Spinal cord (tissue), 10 donors: ENCODE measurements around the gene RIMBP3B. TPM values are rescaled to one million over a fixed set of nuclear protein-coding genes. Genes with fewer than 3 reads are reported as not detected.
"Not testable (repeated sequence)": the region's sequence is repeated elsewhere in the genome, so short reads cannot be mapped to it uniquely, and the experiment has no call there.

ENCODE experiments used
- DNase-seq, 6 donors: peaks; one replicate each; pipeline versions ENCODE4 v3.0.0 to v3.0.0-alpha.2; 2013 to 2015; ENCODE audit warnings: low spot score in 6 of 6, low read depth in 4 of 6
- H3K27ac ChIP-seq: one replicate; pipeline ENCODE4 v1.5.1; 2013; ENCODE audit warnings: low read depth, low read length, control low read depth
- H3K27me3 ChIP-seq: one replicate; pipeline ENCODE4 v1.6.1; 2013; ENCODE audit warnings: low read length; ENCODE audit not compliant: control insufficient read depth, insufficient read depth
- H3K36me3 ChIP-seq: one replicate; pipeline ENCODE4 v1.6.1; 2013; ENCODE audit warnings: low read length; ENCODE audit not compliant: control insufficient read depth, insufficient read depth
- H3K4me1 ChIP-seq: one replicate; pipeline ENCODE4 v1.6.1; 2013; ENCODE audit warnings: low read length; ENCODE audit not compliant: control insufficient read depth, insufficient read depth
- H3K4me3 ChIP-seq: one replicate; pipeline ENCODE4 v1.5.1; 2013; ENCODE audit warnings: low read depth, low read length, control low read depth
- H3K9me3 ChIP-seq: one replicate; pipeline ENCODE4 v1.6.1; 2013; ENCODE audit warnings: low read length; ENCODE audit not compliant: control insufficient read depth, insufficient read depth
- WGBS: methylation state at CpG from one replicate; pipeline ENCODE4 v1.1.5; 2013; ENCODE audit warnings: missing lambda C conversion rate; ENCODE audit not compliant: insufficient coverage; 5-methylcytosine and 5-hydroxymethylcytosine counted together
- polyA plus RNA-seq, 2 donors: library from polyadenylated mRNA; unstranded; fragments of 120-200 nt; gene quantifications; one replicate each; pipeline ENCODE4 v1.2.1, GENCODE V29; 2013; ENCODE audit not compliant: insufficient read length in 2 of 2
- total RNA-seq, 2 donors: library from RNA; depleted of rRNA in 1 of 2; stranded (reverse); fragments of 120-200 nt in 1 of 2; fragments of >200 nt in 1 of 2; gene quantifications; one replicate each; pipeline versions ENCODE4 v1.2.3 to v1.2.4, GENCODE V29; 2013 to 2014
- donor health status: healthy.

The RIMBP3B gene
- total and polyA plus RNA-seq, 4 donors: 0.22 to 0.40 TPM; not detected in 2

GRCh38 chr22:21416375-21416774, 32.8 kb downstream of the RIMBP3B start:
- H3K4me1 ChIP-seq, H3K27ac ChIP-seq, H3K27me3 ChIP-seq, H3K36me3 ChIP-seq, H3K9me3 ChIP-seq, H3K4me3 ChIP-seq, DNase-seq: not testable (repeated sequence)
- WGBS: no CpG with 5 or more reads among the region's 25 CpGs

- WGBS: no CpG with 5 or more reads among the region's 81 CpGs
- H3K27me3 ChIP-seq, H3K9me3 ChIP-seq, H3K4me1 ChIP-seq, H3K36me3 ChIP-seq, DNase-seq, H3K27ac ChIP-seq, H3K4me3 ChIP-seq: not testable (repeated sequence)
Measured at GRCh38 chr22:21417227-21417746, 33.7 kb downstream of the RIMBP3B start, which contains the start of gene HIC2. TSS of gene HIC2 (plus strand) at chr22:21417371. CDS start at chr22:21442832, 25,461 bp downstream.

- H3K27me3 ChIP-seq, H3K4me3 ChIP-seq, H3K36me3 ChIP-seq, H3K9me3 ChIP-seq, H3K4me1 ChIP-seq, DNase-seq, H3K27ac ChIP-seq: not testable (repeated sequence)
- no CpG with 5 or more reads among the region's 33 CpGs for WGBS
Measured at GRCh38 chr22:21417853-21418252, 34.3 kb downstream of the RIMBP3B start.

- not testable (repeated sequence) for H3K27me3 ChIP-seq, H3K36me3 ChIP-seq, DNase-seq, H3K4me3 ChIP-seq, H3K4me1 ChIP-seq, H3K27ac ChIP-seq, H3K9me3 ChIP-seq
- WGBS: no CpG with 5 or more reads among the region's 15 CpGs
Measured at GRCh38 chr22:21418974-21419638, 35.6 kb downstream of the RIMBP3B start.

- H3K27ac ChIP-seq, H3K27me3 ChIP-seq, H3K36me3 ChIP-seq, DNase-seq, H3K4me3 ChIP-seq, H3K4me1 ChIP-seq, H3K9me3 ChIP-seq: not testable (repeated sequence)
- WGBS: no CpG with 5 or more reads among the region's 19 CpGs
Measured at GRCh38 chr22:21420180-21420763, 36.7 kb downstream of the RIMBP3B start.

- H3K27me3 ChIP-seq, H3K4me3 ChIP-seq, H3K9me3 ChIP-seq, DNase-seq, H3K4me1 ChIP-seq, H3K36me3 ChIP-seq, H3K27ac ChIP-seq: not testable (repeated sequence)
- WGBS: no CpG with 5 or more reads among the region's 12 CpGs
Measured at GRCh38 chr22:21424084-21424709, 40.6 kb downstream of the RIMBP3B start.

- not testable (repeated sequence) for DNase-seq, H3K9me3 ChIP-seq, H3K27me3 ChIP-seq, H3K36me3 ChIP-seq, H3K4me1 ChIP-seq, H3K4me3 ChIP-seq, H3K27ac ChIP-seq
- WGBS: no CpG with 5 or more reads among the region's 15 CpGs
Measured at GRCh38 chr22:21434378-21435233, 51.1 kb downstream of the RIMBP3B start.

- not testable (repeated sequence) for DNase-seq, H3K4me1 ChIP-seq, H3K27ac ChIP-seq, H3K27me3 ChIP-seq, H3K4me3 ChIP-seq, H3K9me3 ChIP-seq, H3K36me3 ChIP-seq
- no CpG with 5 or more reads among the region's 12 CpGs for WGBS
Measured at GRCh38 chr22:21435998-21436810, 52.7 kb downstream of the RIMBP3B start.

- H3K27ac ChIP-seq, H3K36me3 ChIP-seq, DNase-seq, H3K27me3 ChIP-seq, H3K9me3 ChIP-seq, H3K4me3 ChIP-seq: not testable (repeated sequence)
- WGBS: no CpG with 5 or more reads among the region's 6 CpGs
- H3K4me1 ChIP-seq: peaks cover 13% of the 10 kb centered on the region
Measured at GRCh38 chr22:21438013-21438412, 54.5 kb downstream of the RIMBP3B start.
